Neural cell (in vitro differentiated cells): Measurements from ENCODE around the gene DAPK2.

Source experiments
- EP300 ChIP-seq: fragments of 450-650 bp; conservative IDR thresholded peaks from 2 replicates; pipeline ENCODE4 v1.6.1; 2014; ENCODE audit warnings: antibody characterized with exemption, mild to moderate bottlenecking, moderate library complexity; ENCODE audit not compliant: poor library complexity, severe bottlenecking
- EZH2 ChIP-seq: fragments of 200-600, 300-800 bp; shearing (Covaris generic), sonication (generic); IDR thresholded peaks from 2 replicates; pipeline ENCODE4 v1.6.1; 2014; ENCODE audit warnings: antibody characterized with exemption, low read length, borderline replicate concordance, mild to moderate bottlenecking; ENCODE audit not compliant: insufficient read depth, poor library complexity, severe bottlenecking
- POLR2AphosphoS5 ChIP-seq: IDR thresholded peaks from 2 replicates; pipeline ENCODE4 v1.6.1; 2012
- RAD21 ChIP-seq: fragments of 450-650 bp; conservative IDR thresholded peaks from 2 replicates; pipeline ENCODE4 v1.6.1; 2014; ENCODE audit warnings: antibody characterized with exemption, mild to moderate bottlenecking, moderate library complexity
- REST ChIP-seq: IDR thresholded peaks from 2 replicates; pipeline ENCODE4 v1.6.1; 2012; ENCODE audit warnings: borderline replicate concordance
- SMC3 ChIP-seq: fragments of 450-650 bp; conservative IDR thresholded peaks from 2 replicates; pipeline ENCODE4 v1.6.1; 2014; ENCODE audit warnings: antibody characterized with exemption, mild to moderate bottlenecking, moderate library complexity; ENCODE audit not compliant: poor library complexity
- TAF1 ChIP-seq: IDR thresholded peaks from 2 replicates; pipeline ENCODE4 v1.6.1; 2012; ENCODE audit warnings: low read depth
- TF ChIP-seq, protein P1 (sequence below): fragments of 450-650 bp; IDR thresholded peaks from 2 replicates; pipeline ENCODE4 v1.5.1; 2014; ENCODE audit warnings: antibody characterized with exemption, mild to moderate bottlenecking, moderate library complexity; ENCODE audit not compliant: poor library complexity, severe bottlenecking

GRCh38 chr15:63902671-63903035, 143.6 kb downstream of the DAPK2 start:
- TF ChIP-seq POLR2AphosphoS5 = no peak
- TF ChIP-seq, protein P1, sequence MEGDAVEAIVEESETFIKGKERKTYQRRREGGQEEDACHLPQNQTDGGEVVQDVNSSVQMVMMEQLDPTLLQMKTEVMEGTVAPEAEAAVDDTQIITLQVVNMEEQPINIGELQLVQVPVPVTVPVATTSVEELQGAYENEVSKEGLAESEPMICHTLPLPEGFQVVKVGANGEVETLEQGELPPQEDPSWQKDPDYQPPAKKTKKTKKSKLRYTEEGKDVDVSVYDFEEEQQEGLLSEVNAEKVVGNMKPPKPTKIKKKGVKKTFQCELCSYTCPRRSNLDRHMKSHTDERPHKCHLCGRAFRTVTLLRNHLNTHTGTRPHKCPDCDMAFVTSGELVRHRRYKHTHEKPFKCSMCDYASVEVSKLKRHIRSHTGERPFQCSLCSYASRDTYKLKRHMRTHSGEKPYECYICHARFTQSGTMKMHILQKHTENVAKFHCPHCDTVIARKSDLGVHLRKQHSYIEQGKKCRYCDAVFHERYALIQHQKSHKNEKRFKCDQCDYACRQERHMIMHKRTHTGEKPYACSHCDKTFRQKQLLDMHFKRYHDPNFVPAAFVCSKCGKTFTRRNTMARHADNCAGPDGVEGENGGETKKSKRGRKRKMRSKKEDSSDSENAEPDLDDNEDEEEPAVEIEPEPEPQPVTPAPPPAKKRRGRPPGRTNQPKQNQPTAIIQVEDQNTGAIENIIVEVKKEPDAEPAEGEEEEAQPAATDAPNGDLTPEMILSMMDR = no peak
- TF ChIP-seq EP300 = no peak
- TF ChIP-seq EZH2 = no peak
- no peak for TF ChIP-seq SMC3
- TF ChIP-seq TAF1 = no peak
- TF ChIP-seq RAD21 = no peak
- no peak for TF ChIP-seq REST
